Transverse colon (tissue), 3 donors: ENCODE results near the gene ABAT.

ENCODE experiments used
- EP300 ChIP-seq: sonication (generic); formaldehyde crosslinking; IDR thresholded peaks from one replicate; pipeline ENCODE4 v1.6.1; 2017; ENCODE audit warnings: antibody characterized with exemption, low read depth
- TF ChIP-seq, protein P1 (sequence below), 5 experiments: fragments of 200-600 bp in 3 of 5; fragments of 450-650 bp in 2 of 5; sonication (generic) in 3 of 5; IDR thresholded peaks; 1 replicate in 2 of 5; 2 replicates in 3 of 5; pipeline ENCODE4 v1.5.1; 2016 to 2017; ENCODE audit warnings: antibody characterized with exemption in 5 of 5, inconsistent platforms in 3 of 5, mild to moderate bottlenecking in 2 of 5, moderate library complexity in 1 of 5

DNA sequence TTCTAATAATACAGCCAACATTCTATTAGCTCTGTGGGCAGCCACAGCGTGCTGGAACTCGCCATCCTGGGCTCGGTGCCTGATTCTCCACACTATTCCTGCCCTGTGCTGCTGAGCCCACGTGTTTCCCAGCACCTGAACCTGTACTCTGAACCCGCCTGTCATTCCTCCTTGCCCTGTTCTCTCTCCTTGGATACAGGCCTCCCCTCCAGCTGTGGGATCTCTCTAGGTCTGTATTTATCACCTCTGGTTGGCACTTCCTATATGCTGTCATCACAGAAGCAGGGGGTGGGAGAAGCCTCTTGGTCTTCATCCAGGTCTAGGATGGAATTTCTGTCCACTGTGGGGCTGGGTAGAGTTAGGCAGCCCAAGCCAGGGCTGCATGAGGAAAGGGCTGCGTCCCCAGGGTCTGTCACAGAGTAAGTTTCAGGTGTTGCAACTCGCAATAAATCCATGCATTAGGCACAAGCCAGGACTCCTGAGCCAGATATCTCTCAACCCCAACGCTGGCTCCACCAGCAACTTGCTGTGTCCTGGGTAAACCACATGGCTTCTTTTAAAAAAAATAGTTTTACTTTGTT is 56.0 kb downstream of the ABAT start:
- TF ChIP-seq EP300 = no peak
- TF ChIP-seq, protein P1, sequence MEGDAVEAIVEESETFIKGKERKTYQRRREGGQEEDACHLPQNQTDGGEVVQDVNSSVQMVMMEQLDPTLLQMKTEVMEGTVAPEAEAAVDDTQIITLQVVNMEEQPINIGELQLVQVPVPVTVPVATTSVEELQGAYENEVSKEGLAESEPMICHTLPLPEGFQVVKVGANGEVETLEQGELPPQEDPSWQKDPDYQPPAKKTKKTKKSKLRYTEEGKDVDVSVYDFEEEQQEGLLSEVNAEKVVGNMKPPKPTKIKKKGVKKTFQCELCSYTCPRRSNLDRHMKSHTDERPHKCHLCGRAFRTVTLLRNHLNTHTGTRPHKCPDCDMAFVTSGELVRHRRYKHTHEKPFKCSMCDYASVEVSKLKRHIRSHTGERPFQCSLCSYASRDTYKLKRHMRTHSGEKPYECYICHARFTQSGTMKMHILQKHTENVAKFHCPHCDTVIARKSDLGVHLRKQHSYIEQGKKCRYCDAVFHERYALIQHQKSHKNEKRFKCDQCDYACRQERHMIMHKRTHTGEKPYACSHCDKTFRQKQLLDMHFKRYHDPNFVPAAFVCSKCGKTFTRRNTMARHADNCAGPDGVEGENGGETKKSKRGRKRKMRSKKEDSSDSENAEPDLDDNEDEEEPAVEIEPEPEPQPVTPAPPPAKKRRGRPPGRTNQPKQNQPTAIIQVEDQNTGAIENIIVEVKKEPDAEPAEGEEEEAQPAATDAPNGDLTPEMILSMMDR (IDR thresholded peaks at IDR 0.05) = no peak
